NCI-H1417 (cell line): ENCODE measurements around the gene FOXG1.

Source experiments
- DNase-seq, 3 experiments: peaks; one replicate each; lab custom pipeline; 2025; lab: John Stamatoyannopoulos, UW

FOXG1 gene

DNA sequence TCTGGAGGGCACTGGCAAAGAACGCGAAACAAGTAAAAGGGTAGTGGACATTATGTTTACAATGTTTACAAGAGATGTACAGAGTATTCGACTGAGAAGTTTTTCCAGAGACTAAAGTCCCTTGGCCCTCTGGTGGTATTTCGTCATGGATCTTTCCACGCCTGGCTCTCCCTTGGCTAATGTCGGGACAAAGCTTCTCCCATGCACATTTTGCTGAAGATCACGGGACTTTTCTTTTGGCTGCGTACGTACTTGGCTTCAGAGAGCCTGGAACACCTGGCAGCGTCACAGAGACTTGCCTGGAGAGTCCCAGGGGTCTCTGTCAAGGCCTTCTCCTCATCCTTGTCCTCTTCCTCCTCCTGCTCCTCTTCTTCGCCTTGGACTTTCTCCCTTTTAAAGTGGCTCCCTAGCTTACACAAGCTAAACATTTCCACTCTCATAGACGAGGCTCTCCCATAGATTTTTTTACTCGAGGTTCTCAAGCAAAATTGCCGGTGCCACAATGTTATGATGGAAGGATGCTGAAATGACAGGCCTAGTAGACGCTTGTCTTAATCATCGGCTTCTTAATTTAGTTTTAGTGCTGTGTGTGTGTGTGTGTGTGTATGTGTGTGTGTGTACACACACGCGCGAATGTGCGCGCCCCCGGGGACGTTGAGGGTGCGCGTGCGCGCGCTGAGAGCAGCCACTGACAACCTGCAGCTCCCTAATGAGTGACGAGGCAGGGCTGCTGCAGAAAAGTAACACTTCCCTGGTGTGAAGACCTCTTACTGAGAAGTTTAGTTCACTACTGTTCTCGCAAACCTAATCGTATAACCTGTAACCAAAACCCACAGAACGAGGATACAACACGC lies 4.9 kb upstream of the FOXG1 start:
- DNase-seq = peak in 2 of 3 experiments; percentile 58 to 77

DNA sequence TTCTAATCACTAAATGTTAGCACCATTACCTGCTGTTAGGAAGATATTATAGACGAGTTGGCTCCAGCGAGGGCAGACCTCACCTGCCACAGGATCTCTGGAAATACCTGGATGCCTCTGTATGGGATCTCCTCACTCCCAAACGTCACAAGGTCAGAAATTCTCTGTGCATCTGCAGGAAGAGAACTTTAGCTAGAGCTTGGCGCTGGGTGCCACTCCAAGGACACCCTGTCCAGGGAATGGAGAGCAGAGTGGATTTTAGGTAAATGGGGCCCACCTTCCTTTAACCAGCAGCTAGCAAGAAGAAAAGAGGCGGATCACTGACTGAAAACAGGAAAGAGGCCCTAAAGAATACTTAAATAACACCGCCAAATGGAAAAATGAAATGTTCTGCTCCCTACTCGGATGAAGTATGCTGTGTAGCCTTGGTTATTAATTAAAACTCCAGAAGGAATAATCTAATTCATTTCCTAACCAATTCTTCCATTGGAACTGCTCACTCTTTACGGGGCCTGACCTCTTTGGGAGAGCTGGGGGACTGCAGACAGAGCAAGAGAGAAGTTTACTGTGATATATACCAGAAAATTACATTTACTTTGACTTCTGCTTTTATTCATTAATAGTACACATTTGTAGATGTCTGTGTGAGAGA lies 4.2 kb upstream of the FOXG1 start:
- no peak for DNase-seq

DNA sequence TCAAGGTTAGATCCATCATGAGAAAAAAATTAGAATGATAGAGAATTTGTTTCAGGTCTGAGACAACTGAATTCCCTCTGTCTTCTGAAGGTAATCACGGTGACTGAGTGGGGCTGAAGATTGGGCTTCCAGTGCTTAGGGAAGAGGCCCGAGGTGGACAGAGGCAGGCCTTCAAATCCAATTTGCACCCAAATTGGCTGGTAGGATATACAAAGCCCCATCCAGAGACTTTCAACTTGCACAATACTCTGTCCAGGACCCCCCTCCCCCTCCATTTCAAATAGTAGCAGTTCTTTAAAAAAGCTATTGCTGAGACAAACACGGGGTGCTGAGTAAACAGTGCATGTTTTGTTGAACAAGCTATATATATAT lies 3.6 kb upstream of the FOXG1 start:
- peak in 1 of 3 experiments; percentile 64 for DNase-seq

DNA sequence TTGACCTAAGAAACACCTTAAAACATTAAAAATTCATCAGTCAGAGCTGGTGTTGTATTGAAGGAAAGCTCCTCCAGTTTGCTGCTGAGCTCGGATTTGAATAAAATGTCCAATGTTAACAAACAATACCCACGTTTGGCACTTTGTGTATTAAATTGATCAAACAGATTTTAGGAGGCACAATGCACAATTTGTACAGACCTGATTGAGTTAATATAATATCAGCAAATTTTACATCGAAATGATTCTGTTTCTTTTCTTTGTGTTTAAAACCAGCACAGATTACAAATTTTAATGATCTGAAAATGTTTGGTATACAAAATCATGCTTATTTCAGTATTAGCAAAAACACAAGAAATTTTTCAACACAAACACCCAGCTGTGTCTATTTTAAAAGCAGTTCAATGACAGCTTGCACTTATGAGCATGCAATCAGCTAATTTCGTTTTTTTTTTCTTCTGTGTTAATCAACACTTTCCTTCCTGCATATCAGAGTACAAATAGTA lies 2.8 kb upstream of the FOXG1 start:
- peak in 1 of 3 experiments; percentile 67 for DNase-seq

DNA sequence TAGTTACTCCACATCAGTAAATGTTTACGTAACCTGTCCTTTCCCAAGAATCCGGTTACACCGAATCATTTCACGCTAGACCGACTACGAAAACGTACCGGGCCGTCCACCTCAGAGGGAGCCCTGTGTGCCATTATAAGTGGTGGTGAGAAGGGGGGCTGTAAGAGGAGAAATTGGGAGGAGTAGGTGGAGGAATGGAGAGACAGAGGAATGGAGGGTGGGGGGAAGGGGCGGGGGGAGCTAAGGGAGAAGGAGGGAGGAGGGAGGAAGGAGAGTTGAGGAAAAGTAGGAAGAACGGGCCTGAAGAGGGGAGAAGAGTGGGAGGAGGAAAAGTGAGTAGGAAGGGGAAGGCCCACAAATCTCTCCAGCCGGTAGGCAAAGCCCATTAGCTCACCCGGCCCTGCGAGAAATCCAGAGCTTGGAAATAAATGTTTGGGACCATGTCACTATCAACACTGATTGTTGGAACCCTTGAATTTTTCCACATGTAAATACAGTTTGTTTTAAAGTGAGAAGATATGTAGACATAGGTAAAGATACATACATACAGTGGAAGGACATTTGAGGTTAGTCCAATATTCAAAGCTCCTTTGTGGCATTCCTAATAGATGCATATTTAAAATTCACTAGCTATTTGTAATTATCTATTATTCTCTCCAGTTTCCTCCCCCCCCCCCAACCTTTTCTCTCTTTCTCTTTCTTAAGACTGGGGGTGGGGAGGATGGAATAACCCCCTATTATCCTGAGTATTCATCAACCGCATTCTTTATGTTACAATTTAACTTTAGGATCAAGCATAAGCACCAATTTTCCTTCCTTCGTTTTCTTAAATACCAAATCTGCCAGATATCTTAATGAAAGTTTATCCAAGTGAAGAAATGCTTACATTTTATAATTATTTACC lies 2.1 kb upstream of the FOXG1 start:
- DNase-seq = peak; percentile 70 to 93 (median 91)

DNA sequence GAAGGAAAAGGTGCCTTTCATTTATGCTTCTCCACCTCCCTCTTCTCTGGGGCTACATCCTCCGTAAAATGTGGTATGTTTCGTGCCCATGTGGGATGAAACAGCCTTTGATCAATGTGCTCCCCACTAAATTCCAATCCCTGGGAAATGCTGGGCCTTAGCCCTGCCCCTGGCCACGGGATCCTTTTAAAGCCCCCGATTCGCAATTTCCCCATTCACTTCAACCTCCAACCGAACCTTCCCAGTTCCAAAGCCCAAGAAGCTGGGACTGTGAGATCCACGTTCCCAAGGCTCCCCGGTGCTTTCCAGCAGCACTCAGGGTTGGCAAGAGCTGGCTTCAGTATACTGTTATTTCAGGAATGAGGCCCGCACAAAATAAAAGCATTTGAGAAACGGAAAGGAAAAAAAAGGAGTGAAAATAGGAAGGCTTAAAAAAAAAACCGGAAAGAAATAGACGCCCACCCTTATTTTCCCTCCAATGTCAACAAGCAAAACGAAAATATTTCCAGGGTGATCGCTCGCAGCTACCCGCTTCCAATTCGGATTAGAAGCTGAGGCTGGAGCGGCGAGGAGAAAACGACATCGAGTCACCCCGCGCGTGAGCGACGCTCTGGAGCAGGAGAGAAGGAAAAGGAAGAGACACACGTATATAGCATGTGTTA lies 1.3 kb upstream of the FOXG1 start:
- DNase-seq = peak in 1 of 3 experiments; percentile 81

DNA sequence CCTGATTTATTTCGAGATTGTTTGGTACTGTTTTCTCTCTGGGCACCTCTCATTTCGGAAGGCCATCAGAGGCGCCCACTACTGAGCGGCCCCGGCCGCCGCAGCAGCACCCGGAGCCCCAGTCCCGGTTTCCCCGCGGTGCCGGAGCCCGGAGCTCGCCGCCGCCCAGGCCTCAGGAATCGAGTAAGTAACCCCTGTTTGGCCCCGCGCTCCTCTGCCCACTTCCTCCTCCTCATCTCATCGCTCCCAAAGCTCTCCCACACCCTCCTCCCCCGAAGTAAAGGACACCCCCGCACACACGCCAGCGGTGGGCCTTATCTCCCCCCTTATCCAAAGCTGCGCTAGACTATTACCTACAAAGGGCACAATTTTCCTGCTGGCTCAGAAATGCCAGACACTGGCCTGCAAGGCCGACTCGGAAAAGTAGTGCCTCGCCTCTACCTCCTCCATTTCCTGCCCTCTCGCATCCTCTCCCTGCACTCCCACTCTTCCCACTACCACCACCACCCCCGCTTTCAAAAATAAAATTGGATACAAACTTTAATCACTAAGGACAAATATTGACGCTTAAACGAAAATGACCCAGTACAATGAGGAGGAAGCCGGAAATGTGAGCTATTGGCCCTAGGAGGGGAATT lies 637 bp upstream of the FOXG1 start:
- peak in 2 of 3 experiments; percentile 92 to 95 for DNase-seq

DNA sequence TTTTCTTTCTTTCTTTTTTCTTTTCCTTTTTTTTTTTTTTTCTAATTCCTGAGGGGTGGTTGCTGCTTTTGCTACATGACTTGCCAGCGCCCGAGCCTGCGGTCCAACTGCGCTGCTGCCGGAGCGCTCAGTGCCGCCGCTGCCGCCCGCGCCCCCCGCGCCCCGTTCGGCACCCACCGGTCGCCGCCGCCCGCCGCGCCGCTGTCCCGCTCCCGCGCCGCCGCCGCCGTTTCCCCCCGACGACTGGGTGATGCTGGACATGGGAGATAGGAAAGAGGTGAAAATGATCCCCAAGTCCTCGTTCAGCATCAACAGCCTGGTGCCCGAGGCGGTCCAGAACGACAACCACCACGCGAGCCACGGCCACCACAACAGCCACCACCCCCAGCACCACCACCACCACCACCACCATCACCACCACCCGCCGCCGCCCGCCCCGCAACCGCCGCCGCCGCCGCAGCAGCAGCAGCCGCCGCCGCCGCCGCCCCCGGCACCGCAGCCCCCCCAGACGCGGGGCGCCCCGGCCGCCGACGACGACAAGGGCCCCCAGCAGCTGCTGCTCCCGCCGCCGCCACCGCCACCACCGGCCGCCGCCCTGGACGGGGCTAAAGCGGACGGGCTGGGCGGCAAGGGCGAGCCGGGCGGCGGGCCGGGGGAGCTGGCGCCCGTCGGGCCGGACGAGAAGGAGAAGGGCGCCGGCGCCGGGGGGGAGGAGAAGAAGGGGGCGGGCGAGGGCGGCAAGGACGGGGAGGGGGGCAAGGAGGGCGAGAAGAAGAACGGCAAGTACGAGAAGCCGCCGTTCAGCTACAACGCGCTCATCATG lies 654 bp downstream of the FOXG1 start:
- peak in 1 of 3 experiments; percentile 71 for DNase-seq

DNA sequence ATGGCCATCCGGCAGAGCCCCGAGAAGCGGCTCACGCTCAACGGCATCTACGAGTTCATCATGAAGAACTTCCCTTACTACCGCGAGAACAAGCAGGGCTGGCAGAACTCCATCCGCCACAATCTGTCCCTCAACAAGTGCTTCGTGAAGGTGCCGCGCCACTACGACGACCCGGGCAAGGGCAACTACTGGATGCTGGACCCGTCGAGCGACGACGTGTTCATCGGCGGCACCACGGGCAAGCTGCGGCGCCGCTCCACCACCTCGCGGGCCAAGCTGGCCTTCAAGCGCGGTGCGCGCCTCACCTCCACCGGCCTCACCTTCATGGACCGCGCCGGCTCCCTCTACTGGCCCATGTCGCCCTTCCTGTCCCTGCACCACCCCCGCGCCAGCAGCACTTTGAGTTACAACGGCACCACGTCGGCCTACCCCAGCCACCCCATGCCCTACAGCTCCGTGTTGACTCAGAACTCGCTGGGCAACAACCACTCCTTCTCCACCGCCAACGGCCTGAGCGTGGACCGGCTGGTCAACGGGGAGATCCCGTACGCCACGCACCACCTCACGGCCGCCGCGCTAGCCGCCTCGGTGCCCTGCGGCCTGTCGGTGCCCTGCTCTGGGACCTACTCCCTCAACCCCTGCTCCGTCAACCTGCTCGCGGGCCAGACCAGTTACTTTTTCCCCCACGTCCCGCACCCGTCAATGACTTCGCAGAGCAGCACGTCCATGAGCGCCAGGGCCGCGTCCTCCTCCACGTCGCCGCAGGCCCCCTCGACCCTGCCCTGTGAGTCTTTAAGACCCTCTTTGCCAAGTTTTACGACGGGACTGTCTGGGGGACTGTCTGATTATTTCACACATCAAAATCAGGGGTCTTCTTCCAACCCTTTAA lies 1.5 kb downstream of the FOXG1 start:
- DNase-seq = peak in 2 of 3 experiments; percentile 59 to 76

DNA sequence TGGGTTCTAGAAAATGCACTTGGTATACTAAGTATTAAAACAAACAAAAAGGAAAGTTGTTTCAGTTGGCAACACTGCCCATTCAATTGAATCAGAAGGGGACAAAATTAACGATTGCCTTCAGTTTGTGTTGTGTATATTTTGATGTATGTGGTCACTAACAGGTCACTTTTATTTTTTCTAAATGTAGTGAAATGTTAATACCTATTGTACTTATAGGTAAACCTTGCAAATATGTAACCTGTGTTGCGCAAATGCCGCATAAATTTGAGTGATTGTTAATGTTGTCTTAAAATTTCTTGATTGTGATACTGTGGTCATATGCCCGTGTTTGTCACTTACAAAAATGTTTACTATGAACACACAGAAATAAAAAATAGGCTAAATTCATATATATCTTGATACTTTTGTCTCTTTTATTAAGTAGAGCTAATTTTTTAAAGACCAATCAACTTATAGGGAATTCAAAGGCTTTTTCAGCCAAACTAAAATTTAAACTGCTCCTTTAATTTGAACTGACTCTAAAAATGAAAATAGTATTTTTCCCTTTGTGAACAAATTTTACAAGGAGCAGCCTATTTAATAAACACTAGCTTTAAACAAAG lies 2.8 kb downstream of the FOXG1 start:
- DNase-seq = peak in 1 of 3 experiments; percentile 77

DNA sequence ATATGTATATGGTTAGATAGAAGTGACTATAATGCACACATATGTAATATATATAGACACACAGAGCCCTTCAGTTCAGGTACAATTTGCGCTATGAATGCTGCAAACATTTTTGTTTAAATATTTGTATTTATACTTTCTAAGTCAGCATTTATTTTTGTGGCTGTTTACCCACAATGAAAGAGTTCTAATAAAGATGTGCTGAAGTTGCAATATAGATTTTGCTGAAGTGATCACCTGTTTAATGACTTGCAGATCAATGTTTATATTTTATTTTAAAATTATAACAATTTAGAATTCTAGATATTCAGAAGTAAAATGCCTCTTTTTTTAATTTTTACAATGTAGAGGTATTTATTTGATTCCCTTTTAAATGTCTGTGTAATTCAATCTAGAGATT lies 3.5 kb downstream of the FOXG1 start:
- peak in 1 of 3 experiments; percentile 64 for DNase-seq

DNA sequence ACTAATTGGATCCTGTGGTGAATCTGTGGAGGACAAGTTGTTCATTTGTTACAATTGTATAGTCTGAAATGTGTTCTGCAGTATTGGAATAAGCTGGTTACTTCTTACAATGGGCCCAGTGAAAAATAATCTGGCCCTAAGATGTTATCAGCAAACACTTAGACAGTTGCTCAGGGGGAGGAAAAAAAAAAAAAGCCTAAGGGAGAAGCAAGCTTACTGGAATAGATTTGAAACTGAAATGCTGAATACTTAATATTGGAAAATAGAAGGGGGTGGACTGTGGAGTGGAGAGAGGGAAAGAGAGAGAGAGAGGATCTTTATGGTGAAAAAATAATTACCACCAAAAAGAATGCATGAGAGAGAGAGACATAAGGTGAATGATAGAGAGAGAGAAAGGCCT lies 4.0 kb downstream of the FOXG1 start:
- peak in 1 of 3 experiments; percentile 75 for DNase-seq

DNA sequence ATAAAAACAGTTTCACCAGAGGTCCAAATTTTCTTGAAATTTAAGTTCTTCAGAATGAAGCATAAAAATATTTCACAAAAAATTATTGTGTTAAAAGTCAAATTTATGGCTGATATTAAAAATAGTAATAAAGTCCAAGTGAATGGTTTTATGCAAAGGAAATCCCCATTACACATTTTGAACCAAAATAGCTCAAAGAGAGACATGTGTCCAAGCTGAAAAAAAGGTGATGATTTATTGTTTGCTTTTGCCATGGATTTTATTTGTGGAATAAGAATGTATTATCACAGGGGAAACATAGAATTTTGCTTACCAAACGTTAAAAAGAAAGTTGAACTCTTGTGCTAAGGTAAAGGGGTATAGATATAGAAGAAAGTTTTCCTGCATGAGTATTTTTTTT lies 4.6 kb downstream of the FOXG1 start:
- no peak for DNase-seq

DNA sequence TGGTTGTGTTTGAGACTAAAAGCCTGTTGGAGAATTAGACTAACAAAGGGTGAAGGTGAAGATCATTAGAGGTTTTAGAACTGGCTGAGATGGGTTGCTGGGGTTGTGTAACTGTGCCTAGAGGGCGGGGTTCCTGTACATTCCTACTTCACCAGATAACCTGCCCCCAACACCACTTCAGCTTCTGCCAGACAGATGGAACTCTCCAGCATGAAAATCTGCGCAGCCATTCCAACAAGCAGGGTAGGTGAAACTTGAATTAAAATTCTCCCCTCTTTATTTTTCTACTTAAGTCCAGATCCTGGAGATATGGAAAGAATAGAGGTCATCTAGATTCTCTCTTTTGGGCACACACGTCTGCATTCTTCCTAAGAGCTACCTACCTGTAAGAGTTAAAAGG lies 6.0 kb downstream of the FOXG1 start:
- DNase-seq = peak; percentile 73 to 92 (median 85)

DNA sequence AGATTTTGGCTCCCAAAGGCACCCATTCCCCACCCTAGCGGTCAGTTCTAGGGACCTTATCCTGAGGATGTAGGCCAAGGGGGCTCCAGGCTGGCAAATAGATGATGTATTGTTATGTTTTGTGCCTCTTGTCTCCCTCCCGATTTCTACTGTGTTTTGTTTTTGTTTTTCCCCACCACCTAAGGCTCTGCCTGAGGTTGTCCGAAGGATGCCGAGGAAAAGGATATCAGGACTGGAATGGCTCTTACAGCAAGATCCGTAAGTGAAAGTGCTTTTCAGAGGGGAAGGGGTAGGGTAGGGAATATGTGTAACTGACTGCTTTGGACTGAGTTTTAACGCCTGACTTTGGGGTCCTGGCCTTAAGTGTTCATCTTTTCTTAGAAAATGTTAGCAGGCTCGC lies 6.6 kb downstream of the FOXG1 start:
- DNase-seq = peak in 1 of 3 experiments; percentile 81

DNA sequence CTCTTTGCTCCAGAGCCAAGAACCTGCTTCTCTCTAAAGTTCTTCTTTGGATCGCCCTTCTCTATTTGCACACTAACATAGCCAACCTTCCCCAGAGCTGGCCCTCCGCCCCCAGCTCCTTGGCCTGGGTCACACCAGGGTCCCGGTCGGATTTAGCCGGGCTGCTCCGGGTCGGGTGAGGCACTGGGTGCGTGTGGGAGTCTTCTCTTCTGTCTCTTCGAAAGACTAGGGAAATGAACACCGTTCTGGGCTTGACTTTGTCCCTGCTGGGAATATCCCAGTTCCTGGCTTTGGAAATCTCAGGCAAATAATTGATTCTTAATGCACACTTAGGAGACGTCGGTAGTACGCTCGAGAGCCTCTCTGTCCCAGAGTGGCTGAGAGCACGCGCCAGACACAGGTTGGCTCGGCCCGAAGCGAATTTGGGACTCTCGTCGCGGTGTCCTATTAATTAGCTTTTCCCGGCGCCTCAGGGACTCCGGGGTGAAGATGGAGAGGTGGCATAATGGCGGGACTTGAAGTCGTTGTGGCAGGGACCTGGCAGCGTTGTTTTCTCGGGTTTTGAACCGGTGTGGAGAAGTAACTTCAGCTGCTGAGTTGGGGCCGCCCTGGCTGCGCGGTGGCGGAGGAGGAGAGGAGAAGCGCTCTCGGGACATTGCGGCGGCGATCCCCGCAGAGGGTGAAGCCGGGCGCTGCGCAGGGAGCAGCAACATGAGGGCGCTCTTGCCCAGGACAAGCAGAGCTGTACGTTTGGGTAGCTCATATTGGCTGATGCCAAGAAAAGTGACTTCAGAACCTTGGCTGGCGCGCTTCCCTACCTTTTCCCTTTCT lies 7.5 kb downstream of the FOXG1 start:
- peak in 2 of 3 experiments; percentile 83 to 93 for DNase-seq
